Measurements from ENCODE around the gene LILRA6. TPM values are rescaled to one million over a fixed set of nuclear protein-coding genes. Genes with fewer than 3 reads are reported as not detected.
A peak's percentile ranks its signal among the peaks of the same experiment; 100 is the strongest.

The LILRA6 gene
- total RNA-seq, 2 experiments from 2014 or later = 0.37 to 0.45 TPM

- H3K36me3 Mint-ChIP-seq (ENCODE audit: low read depth) = peaks cover 12% of the 10 kb centered on the region
- POLR2A ChIA-PET = interaction anchor here (0.6 to 1.6 kb wide), 4 partner anchors 8 to 57 kb away, joined by 3 to 5 read pairs (median 4); no protein-coding TSS in a partner anchor
These were observed 50.7 kb downstream of the LILRA6 start for GRCh38 chr19:54191811-54192453.

GRCh38 chr19:54191011-54191810 is 51.4 kb downstream of the LILRA6 start, which contains the start of gene TSEN34:
TSEN34 (plus strand) TSS chr19:54191308; CDS start chr19:54191365, 57 bp downstream.
- H3K27me3 Mint-ChIP-seq = no peaks in the 10 kb centered on the region
- peak within 1 kb of the TSS; percentile 94 for H3K4me3 Mint-ChIP-seq
- peak; percentile 83 for DNase-seq
- H3K4me1 Mint-ChIP-seq = peaks cover 42% of the 10 kb centered on the region
- CTCF ChIA-PET = interaction anchor here (1.1 to 1.2 kb wide), 2 partner anchors 10 to 90 kb away, joined by 3 read pairs; partner anchors contain the start of gene RPS9
- H3K36me3 Mint-ChIP-seq (ENCODE audit: low read depth) = peaks cover 15% of the 10 kb centered on the region
- H3K27ac Mint-ChIP-seq = peak within 1 kb of the TSS; percentile 97
- POLR2A ChIA-PET = interaction anchor here (0.6 to 1.6 kb wide), 4 partner anchors 9 to 58 kb away, joined by 3 to 5 read pairs (median 4); no protein-coding TSS in a partner anchor
- no peaks in the 10 kb centered on the region for H3K9me3 Mint-ChIP-seq

More at GRCh38 chr19:54191811-54192453, 50.7 kb downstream of the LILRA6 start:
- CTCF ChIA-PET = interaction anchor here (1.1 to 1.2 kb wide), 2 partner anchors 9 to 90 kb away, joined by 3 read pairs; partner anchors contain the start of gene RPS9
- no peaks in the 10 kb centered on the region for H3K9me3 Mint-ChIP-seq
- H3K4me3 Mint-ChIP-seq = peak overlapping the region; percentile 94
- DNase-seq = no peak
- H3K4me1 Mint-ChIP-seq = peaks cover 41% of the 10 kb centered on the region
- H3K27me3 Mint-ChIP-seq = no peaks in the 10 kb centered on the region
- peak overlapping the region; percentile 86 for H3K27ac Mint-ChIP-seq

GRCh38 chr19:54190503-54191010 is 52.0 kb downstream of the LILRA6 start:
- DNase-seq = peak; percentile 100
- Mint-ChIP-seq H3K4me3 (peak overlapping the region; percentile 94), H3K27ac (peak overlapping the region; percentile 97), H3K36me3 (ENCODE audit: low read depth) (peaks cover 15% of the 10 kb centered on the region), H3K27me3 (no peaks in the 10 kb centered on the region), H3K9me3 (no peaks in the 10 kb centered on the region), H3K4me1 (peaks cover 42% of the 10 kb centered on the region)
- ChIA-PET POLR2A (interaction anchor here (1.6 kb wide), 1 partner anchor 9 kb away, joined by 4 read pairs; no protein-coding TSS in a partner anchor), CTCF (interaction anchor here (1.1 to 1.2 kb wide), 2 partner anchors 10 to 89 kb away, joined by 3 read pairs; partner anchors contain the start of gene RPS9)

DNA sequence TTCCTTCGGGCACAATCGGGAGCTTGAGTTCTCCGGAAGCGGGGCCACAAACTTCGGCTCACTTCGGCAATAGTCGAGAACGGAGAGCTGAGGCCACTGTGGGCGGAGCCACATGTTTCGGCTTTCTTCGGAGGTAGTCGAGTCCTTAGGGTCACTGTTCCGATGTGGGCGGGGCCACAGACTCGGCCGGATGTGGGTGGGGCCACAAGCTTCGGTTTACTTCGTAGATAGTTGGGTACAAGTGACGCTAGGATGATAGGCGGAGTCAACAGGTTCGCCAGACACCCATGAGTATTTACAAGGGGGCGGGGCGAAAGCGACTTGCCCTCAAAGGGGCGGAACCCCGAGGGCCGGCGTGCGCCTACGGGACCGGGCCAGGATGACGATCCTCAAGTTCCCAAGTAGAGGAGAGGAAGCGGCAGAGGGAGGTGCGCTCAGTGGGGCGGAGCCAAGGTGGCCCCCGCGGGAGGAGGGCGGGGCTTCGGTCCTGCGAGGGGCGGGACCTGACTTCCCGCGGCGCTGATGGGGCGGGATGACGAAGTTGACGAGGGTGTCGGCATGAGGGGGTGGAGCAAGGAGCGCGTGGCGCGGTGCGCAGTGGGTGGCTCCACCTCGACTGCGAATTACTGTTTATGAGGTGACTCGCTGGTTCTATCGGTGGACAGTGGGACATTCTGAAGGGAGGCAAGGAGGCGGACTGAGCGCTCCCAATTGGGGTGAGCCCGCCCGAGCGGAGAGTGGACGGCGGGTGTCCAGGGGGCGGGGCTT is 52.7 kb downstream of the LILRA6 start:
- peak overlapping the region; percentile 97 for H3K27ac Mint-ChIP-seq
- POLR2A ChIA-PET = interaction anchor here (0.5 to 1.6 kb wide), 5 partner anchors 10 to 1384 kb away, joined by 3 to 4 read pairs (median 4); partner anchors contain the start of gene RPS9

DNA sequence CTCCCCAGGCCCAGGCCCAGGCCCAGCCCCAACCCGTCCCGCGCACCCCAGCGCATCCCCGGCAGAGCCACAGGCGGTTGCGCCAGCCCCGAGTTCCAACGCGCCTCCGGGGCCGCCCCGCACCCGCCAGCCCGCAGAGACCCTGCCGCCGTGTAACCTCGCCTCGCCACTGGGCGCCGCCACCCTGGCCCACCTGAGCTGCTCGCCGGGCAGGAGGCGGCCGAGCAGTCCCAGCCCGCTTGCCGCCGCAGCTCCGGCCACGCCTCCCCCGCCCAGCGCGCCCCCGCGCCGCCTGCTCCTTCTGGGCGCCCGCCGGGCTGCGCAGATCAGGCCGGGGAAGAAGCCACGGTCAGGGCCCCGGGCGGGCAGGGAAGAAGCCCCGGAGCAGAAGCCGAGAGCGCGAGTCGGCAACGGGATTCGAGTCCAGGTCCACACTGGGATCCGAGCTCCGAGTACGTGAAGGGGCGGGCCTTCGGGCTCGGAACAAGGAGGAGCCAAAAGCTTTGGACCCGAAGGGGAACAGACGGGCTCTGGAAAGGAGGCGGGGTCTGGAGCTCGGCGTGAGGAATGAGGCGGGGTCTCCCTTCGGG is 53.4 kb downstream of the LILRA6 start, which contains the start of gene MBOAT7:
TSS of gene MBOAT7 (minus strand) at position 436 of the 590 bp plus-strand sequence. CDS start 1,072 bp downstream, outside the sequence.
- Mint-ChIP-seq H3K4me3 (peak within 1 kb of the TSS; percentile 94), H3K36me3 (ENCODE audit: low read depth) (peaks cover 13% of the 10 kb centered on the region), H3K4me1 (peaks cover 40% of the 10 kb centered on the region), H3K27me3 (no peaks in the 10 kb centered on the region), H3K9me3 (no peaks in the 10 kb centered on the region), H3K27ac (peak within 1 kb of the TSS; percentile 97)
- POLR2A ChIA-PET = interaction anchor here (0.5 to 1.2 kb wide), 4 partner anchors 11 to 1384 kb away, joined by 3 to 4 read pairs (median 4); partner anchors contain the start of gene RPS9
- DNase-seq = no peak
- CTCF ChIA-PET = interaction anchor here (0.7 to 4.4 kb wide), 10 partner anchors 9 to 260 kb away, joined by 3 to 27 read pairs (median 3); partner anchors contain the start of gene LENG8

More for the DNA sequence above, 52.7 kb downstream of the LILRA6 start:
- Mint-ChIP-seq H3K4me3 (peak overlapping the region; percentile 94), H3K27me3 (no peaks in the 10 kb centered on the region), H3K36me3 (ENCODE audit: low read depth) (peaks cover 12% of the 10 kb centered on the region), H3K4me1 (peaks cover 40% of the 10 kb centered on the region), H3K9me3 (no peaks in the 10 kb centered on the region)
- CTCF ChIA-PET = interaction anchor here (0.7 to 4.4 kb wide), 9 partner anchors 11 to 259 kb away, joined by 3 to 27 read pairs (median 3); partner anchors contain the start of gene LENG8
- peak; percentile 100 for DNase-seq

DNA sequence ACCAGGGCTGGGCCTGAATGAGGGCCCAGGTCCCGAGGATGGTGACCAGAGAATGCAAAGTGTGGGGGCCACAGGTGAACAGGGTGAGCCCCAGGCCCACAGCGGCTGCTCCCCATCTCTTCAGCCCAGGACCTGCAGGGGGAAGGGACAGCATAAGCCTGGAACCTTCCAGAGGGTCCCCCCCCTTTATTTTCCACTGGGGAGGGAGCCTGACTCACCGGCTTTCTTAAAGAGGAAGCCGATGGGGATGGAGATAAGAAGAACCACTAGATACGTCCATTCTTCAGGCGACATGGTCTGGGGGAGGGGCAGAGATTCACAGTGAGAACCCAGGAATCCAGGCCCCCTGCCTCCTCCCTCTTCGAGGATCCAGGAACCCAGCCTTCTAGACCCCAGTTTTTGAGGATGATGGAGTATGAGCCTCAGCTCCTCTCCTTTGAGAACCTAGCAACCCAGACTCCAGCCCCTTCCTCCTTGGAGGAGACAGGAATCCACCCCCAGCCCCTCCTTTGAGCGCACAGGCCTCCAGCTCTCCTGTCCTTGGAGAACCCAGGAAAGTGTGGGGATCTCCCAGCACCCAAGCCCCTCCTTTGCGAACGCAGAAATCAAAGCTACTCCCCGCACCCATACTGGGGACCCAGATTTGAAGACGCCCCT is 54.2 kb downstream of the LILRA6 start:
- CTCF ChIA-PET = interaction anchor here (4.4 kb wide), 1 partner anchor 19 kb away, joined by 27 read pairs; no protein-coding TSS in a partner anchor
- DNase-seq = peak; percentile 57
- POLR2A ChIA-PET = no interaction called here
- Mint-ChIP-seq H3K4me1 (peaks cover 40% of the 10 kb centered on the region), H3K27ac (peak overlapping the region; percentile 88), H3K36me3 (ENCODE audit: low read depth) (peaks cover 16% of the 10 kb centered on the region), H3K4me3 (peak overlapping the region; percentile 94), H3K27me3 (no peaks in the 10 kb centered on the region), H3K9me3 (no peaks in the 10 kb centered on the region)

DNA sequence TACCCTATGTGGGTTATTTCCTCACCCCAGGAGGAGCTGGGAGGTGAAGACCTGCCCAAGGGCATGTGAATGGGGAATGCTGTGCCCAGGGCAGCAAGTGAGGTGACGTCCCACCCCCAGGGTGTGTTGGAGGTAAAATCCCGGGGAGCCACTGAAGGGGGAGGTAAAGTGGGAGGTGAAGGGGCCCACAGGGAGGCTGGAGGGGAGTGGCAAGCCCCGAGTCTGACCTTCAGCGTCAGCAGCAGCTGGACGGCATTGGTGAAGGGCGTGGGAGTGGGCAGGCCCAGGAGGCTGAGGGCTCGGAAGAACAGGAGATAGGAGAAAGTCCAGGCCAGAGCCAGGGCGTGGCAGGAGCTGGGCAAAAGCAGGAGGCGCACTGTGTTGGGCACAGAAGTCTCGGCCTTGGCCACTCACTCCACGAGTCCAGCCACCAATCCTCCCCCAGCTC is 55.6 kb downstream of the LILRA6 start:
- POLR2A ChIA-PET = no interaction called here

More for the DNA sequence above, 55.6 kb downstream of the LILRA6 start:
- no peaks in the 10 kb centered on the region for H3K27me3 Mint-ChIP-seq
- H3K9me3 Mint-ChIP-seq = no peaks in the 10 kb centered on the region
- peak overlapping the region; percentile 50 for H3K27ac Mint-ChIP-seq
- CTCF ChIA-PET = interaction anchor here (1.1 to 4.4 kb wide), 2 partner anchors 17 to 23 kb away, joined by 3 to 27 read pairs; no protein-coding TSS in a partner anchor
- no peak for DNase-seq
- H3K36me3 Mint-ChIP-seq (ENCODE audit: low read depth) = peaks cover 8% of the 10 kb centered on the region
- H3K4me1 Mint-ChIP-seq = peaks cover 27% of the 10 kb centered on the region
- H3K4me3 Mint-ChIP-seq = peak overlapping the region; percentile 94

Small RNA genes lying within 50 kb of the gene (microRNA-seq; reads per million reads assigned to microRNA genes)
- gene MIR4752 (ENCODE audit: borderline microRNAs expressed, borderline replicate concordance) = not detected

Other genes starting within 250 kb of the LILRA6 start
- not detected for gene VSTM1, start 178.9 kb downstream of the LILRA6 start, total RNA-seq
- gene TARM1, start 161.4 kb downstream of the LILRA6 start, total RNA-seq = not detected
- under 1 TPM; 0.15 to 0.32 TPM for gene OSCAR, start 142.0 kb downstream of the LILRA6 start, total RNA-seq
- gene NDUFA3, start 139.9 kb downstream of the LILRA6 start, total RNA-seq = 100 to 1,000 TPM; 128 to 148 TPM
- 10 to 100 TPM; 39.5 to 42.4 TPM for gene TFPT, start 127.1 kb downstream of the LILRA6 start, total RNA-seq
- 10 to 100 TPM; 74.1 to 83.8 TPM for gene PRPF31, start 127.0 kb downstream of the LILRA6 start, total RNA-seq
- gene CNOT3, start 105.0 kb downstream of the LILRA6 start, total RNA-seq = 10 to 100 TPM; 63.7 to 64.8 TPM
- 1 to 10 TPM; 7.6 to 9.1 TPM for gene LENG1, start 83.1 kb downstream of the LILRA6 start, total RNA-seq
- gene TMC4, start 69.6 kb downstream of the LILRA6 start, total RNA-seq = 1 to 10 TPM; 4.6 to 4.9 TPM
- gene MBOAT7, start 53.2 kb downstream of the LILRA6 start, total RNA-seq = 10 to 100 TPM; 56.0 to 61.0 TPM
- 10 to 100 TPM in 1 of 2 experiments, 1 to 10 TPM in 1; 7.9 to 10.2 TPM for gene TSEN34, start 51.5 kb downstream of the LILRA6 start, total RNA-seq
- gene RPS9, start 41.9 kb downstream of the LILRA6 start, total RNA-seq = 1,000 to 10,000 TPM; 1,257 to 1,351 TPM
- 1 to 10 TPM in 1 of 2 experiments, under 1 TPM in 1; 0.62 to 2.0 TPM for gene LILRB3, start 19.8 kb downstream of the LILRA6 start, total RNA-seq
- gene LILRB5, start 14.5 kb upstream of the LILRA6 start, total RNA-seq = not detected
- not detected for gene LILRB2, start 38.3 kb upstream of the LILRA6 start, total RNA-seq
- gene LILRA5, start 70.4 kb upstream of the LILRA6 start, total RNA-seq = not detected
- not detected for gene LILRA4, start 96.4 kb upstream of the LILRA6 start, total RNA-seq
- 10 to 100 TPM; 54.0 to 59.3 TPM for gene LAIR1, start 122.1 kb upstream of the LILRA6 start, total RNA-seq
- gene TTYH1, start 172.7 kb upstream of the LILRA6 start, total RNA-seq = 1 to 10 TPM in 1 of 2 experiments, under 1 TPM in 1; 0.72 to 1.2 TPM
- gene LENG8, start 206.4 kb upstream of the LILRA6 start, total RNA-seq = 100 to 1,000 TPM; 245 to 248 TPM
- gene LENG9, start 221.0 kb upstream of the LILRA6 start, total RNA-seq = 1 to 10 TPM; 3.8 to 5.4 TPM
- gene CDC42EP5, start 230.5 kb upstream of the LILRA6 start, total RNA-seq = not detected

Data from activated CD4-positive, alpha-beta T cell treated with anti-CD3 and anti-CD28 coated beads, Interleukin-2, amount 10 ng/mL, durations not matched to agents 7 days and 5 days (primary cell).